Nephron (organoid): ENCODE results near the gene GSG1L.

ENCODE experiments used
- H3K27ac Mint-ChIP-seq, 3 experiments: 2 replicates each; pipeline ENCODE4 v1.8.0; 2020; ENCODE audit warnings: mixed read lengths in 3 of 3, mild to moderate bottlenecking in 2 of 3, moderate library complexity in 1 of 3
- H3K27me3 Mint-ChIP-seq: 2 replicates; pipeline ENCODE4 v1.8.0; 2021; ENCODE audit warnings: low read depth, mild to moderate bottlenecking, moderate library complexity, mixed read lengths
- H3K36me3 Mint-ChIP-seq: 2 replicates; pipeline ENCODE4 v1.8.0; 2020; ENCODE audit warnings: low read depth, mixed read lengths
- H3K4me1 Mint-ChIP-seq: 2 replicates; pipeline ENCODE4 v1.8.0; 2020; ENCODE audit warnings: mixed read lengths
- H3K4me3 Mint-ChIP-seq, 3 experiments: 2 replicates each; pipeline ENCODE4 v1.8.0; 2020; ENCODE audit warnings: mild to moderate bottlenecking in 3 of 3, mixed read lengths in 3 of 3, moderate library complexity in 2 of 3
- H3K9me3 Mint-ChIP-seq: 2 replicates; pipeline ENCODE4 v1.8.0; 2020; ENCODE audit warnings: mixed read lengths
- TF ChIP-seq, protein P1 (sequence below), 3 experiments: fragments of 200-600 bp; sonication (generic); IDR thresholded peaks; one replicate each; pipeline ENCODE4 v1.5.0; 2021; ENCODE audit warnings: antibody characterized with exemption in 3 of 3; ENCODE audit not compliant: unreplicated experiment in 3 of 3

GSG1L gene

GRCh38 chr16:27754788-27755690 lies 308.5 kb downstream of the GSG1L start:
- H3K36me3 Mint-ChIP-seq, result peaks cover 42% of the 10 kb centered on the region
- no peaks in the 10 kb centered on the region for H3K9me3 Mint-ChIP-seq
- H3K27ac Mint-ChIP-seq, result no peak overlapping the region
- peaks cover 3% of the 10 kb centered on the region for H3K27me3 Mint-ChIP-seq
- TF ChIP-seq, protein P1, sequence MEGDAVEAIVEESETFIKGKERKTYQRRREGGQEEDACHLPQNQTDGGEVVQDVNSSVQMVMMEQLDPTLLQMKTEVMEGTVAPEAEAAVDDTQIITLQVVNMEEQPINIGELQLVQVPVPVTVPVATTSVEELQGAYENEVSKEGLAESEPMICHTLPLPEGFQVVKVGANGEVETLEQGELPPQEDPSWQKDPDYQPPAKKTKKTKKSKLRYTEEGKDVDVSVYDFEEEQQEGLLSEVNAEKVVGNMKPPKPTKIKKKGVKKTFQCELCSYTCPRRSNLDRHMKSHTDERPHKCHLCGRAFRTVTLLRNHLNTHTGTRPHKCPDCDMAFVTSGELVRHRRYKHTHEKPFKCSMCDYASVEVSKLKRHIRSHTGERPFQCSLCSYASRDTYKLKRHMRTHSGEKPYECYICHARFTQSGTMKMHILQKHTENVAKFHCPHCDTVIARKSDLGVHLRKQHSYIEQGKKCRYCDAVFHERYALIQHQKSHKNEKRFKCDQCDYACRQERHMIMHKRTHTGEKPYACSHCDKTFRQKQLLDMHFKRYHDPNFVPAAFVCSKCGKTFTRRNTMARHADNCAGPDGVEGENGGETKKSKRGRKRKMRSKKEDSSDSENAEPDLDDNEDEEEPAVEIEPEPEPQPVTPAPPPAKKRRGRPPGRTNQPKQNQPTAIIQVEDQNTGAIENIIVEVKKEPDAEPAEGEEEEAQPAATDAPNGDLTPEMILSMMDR (IDR thresholded peaks at IDR 0.05; ENCODE audit: unreplicated experiment in 3 of 3), result no peak
- H3K4me1 Mint-ChIP-seq, result peaks cover 8% of the 10 kb centered on the region
- H3K4me3 Mint-ChIP-seq, result no peak overlapping the region

- Mint-ChIP-seq H3K27me3 (no peaks in the 10 kb centered on the region), H3K9me3 (no peaks in the 10 kb centered on the region), H3K27ac (no peak overlapping the region), H3K4me1 (peaks cover 10% of the 10 kb centered on the region), H3K36me3 (peaks cover 37% of the 10 kb centered on the region), H3K4me3 (no peak overlapping the region)
- TF ChIP-seq, protein P1 (IDR thresholded peaks at IDR 0.05; ENCODE audit: unreplicated experiment in 3 of 3), result no peak
Observed at GRCh38 chr16:27753563-27753962, 310.0 kb downstream of the GSG1L start.

DNA sequence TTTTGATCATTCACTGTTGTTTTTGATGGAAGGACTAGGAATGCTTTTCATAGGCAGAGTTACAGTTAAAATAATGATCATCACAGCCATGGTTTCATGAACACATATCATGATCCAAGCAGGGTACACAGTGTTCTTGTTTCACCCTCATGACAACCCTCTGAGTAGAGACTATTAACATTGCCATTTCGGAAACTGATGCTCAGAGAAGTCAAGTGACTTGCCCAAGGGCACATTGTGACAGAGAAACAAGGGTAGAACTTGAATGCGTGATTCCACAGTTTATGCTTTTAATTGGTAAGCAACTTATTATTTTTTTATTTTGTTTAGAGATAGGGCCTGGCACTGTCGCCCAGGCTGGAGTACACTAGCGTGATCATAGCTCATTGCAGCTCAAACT lies 311.3 kb downstream of the GSG1L start:
- peaks cover 10% of the 10 kb centered on the region for H3K4me1 Mint-ChIP-seq
- no peak overlapping the region for H3K4me3 Mint-ChIP-seq
- TF ChIP-seq, protein P1 (IDR thresholded peaks at IDR 0.05; ENCODE audit: unreplicated experiment in 3 of 3), result no peak
- H3K27ac Mint-ChIP-seq, result no peak overlapping the region
- peaks cover 27% of the 10 kb centered on the region for H3K36me3 Mint-ChIP-seq
- H3K27me3 Mint-ChIP-seq, result no peaks in the 10 kb centered on the region
- H3K9me3 Mint-ChIP-seq, result no peaks in the 10 kb centered on the region

DNA sequence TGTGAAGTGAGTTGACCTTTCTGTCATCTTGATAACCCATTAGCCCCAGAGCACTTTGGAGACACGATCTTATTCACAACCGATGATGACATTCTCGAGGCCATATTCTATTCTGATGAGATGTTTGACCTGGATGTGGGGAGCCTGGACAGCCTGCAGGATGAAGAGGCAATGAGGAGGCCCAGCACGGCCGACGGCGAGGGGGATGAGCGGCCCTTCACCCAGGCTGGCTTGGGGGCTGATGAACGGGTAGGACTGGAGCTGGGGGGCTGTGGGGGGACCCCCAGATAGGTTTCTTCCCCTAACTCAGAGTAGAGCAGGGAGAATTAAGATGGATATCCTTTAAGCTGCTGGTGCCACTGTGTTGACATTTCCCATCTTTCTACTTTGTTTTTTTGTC lies 311.8 kb downstream of the GSG1L start:
- H3K4me3 Mint-ChIP-seq, result no peak overlapping the region
- no peak overlapping the region for H3K27ac Mint-ChIP-seq
- TF ChIP-seq, protein P1 (IDR thresholded peaks at IDR 0.05; ENCODE audit: unreplicated experiment in 3 of 3), result no peak
- H3K27me3 Mint-ChIP-seq, result no peaks in the 10 kb centered on the region
- peaks cover 10% of the 10 kb centered on the region for H3K4me1 Mint-ChIP-seq
- H3K9me3 Mint-ChIP-seq, result no peaks in the 10 kb centered on the region
- peaks cover 24% of the 10 kb centered on the region for H3K36me3 Mint-ChIP-seq

DNA sequence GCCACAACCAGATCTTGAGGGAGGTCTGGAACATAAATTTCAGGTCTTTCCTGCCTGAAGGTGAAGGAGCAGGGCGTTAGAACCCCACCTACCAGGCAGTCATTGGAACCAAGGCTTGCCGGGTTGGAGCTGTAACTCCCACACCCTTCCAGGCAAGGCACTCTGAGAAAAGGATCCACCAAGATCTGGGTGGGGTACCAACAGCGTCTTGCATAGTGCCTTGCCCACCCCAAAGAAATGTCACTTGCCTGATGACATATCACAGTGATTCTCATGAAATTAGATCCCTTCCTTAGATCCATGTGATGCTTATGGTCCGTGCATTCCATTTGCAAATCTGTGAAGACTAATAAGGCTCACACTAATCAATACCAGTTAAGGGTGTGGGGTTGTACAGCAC lies 312.3 kb downstream of the GSG1L start:
- Mint-ChIP-seq H3K9me3 (no peaks in the 10 kb centered on the region), H3K27ac (no peak overlapping the region), H3K36me3 (peaks cover 23% of the 10 kb centered on the region), H3K4me3 (no peak overlapping the region), H3K4me1 (peaks cover 9% of the 10 kb centered on the region), H3K27me3 (no peaks in the 10 kb centered on the region)
- TF ChIP-seq, protein P1 (IDR thresholded peaks at IDR 0.05; ENCODE audit: unreplicated experiment in 3 of 3), result no peak

DNA sequence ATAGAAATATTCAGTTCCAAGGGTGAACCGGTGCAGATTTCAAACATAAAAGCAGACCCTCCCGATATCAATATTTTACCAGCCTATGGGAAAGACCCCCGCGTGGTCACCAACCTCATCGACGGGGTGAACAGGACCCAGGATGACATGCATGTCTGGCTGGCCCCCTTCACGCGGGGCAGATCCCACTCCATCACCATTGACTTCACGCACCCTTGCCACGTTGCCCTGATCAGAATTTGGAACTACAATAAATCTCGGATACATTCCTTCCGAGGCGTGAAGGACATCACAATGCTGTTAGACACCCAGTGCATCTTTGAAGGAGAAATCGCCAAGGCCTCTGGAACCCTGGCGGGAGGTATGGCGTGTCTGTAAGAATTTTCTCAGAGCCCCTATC lies 313.6 kb downstream of the GSG1L start:
- Mint-ChIP-seq H3K36me3 (peaks cover 20% of the 10 kb centered on the region), H3K27ac (no peak overlapping the region), H3K4me1 (peaks cover 6% of the 10 kb centered on the region), H3K4me3 (no peak overlapping the region), H3K9me3 (no peaks in the 10 kb centered on the region), H3K27me3 (no peaks in the 10 kb centered on the region)
- TF ChIP-seq, protein P1 (IDR thresholded peaks at IDR 0.05; ENCODE audit: unreplicated experiment in 3 of 3), result no peak
